IMR-90 (cell line): ENCODE results near the gene CDH22. TPM values are rescaled to one million over a fixed set of nuclear protein-coding genes. Genes with fewer than 3 reads are reported as not detected.

Experiments
- ATAC-seq: fragments of 200-7000 bp; cut with Tn5 transposase; 2 replicates; pipeline ENCODE4 v1.9.1; 2020; ENCODE audit warnings: low read depth, mild to moderate bottlenecking, moderate library complexity
- BruUV-seq: library from RNA; stranded (reverse); fragments of 400-500 nt; replicated peaks from 2 replicates; lab custom pipeline; 2021; lab: Mats Ljungman, UMichigan
- CTCF ChIA-PET: fragments of 300-600 bp; formaldehyde crosslinking; extraction: SDS; loops from one replicate; lab custom pipeline; 2021; ENCODE audit warnings: antibody characterized with exemption; lab: Yijun Ruan, JAX
- POLR2A ChIA-PET: fragments of 300-600 bp; sonication (Branson Sonifier 250); formaldehyde crosslinking; loops from one replicate; lab custom pipeline; 2022; ENCODE audit warnings: antibody characterized with exemption; ENCODE audit not compliant: unreplicated experiment; lab: Charles Lee
- DNase-seq: peaks from one replicate; pipeline ENCODE4 v3.0.0; 2013
- H2AFZ ChIP-seq: replicated peaks from 2 replicates; pipeline ENCODE3; 2013; ENCODE audit warnings: low read length, mild to moderate bottlenecking; ENCODE audit not compliant: poor library complexity
- H2AK5ac ChIP-seq: 2 replicates; pipeline ENCODE4 v1.6.1; 2013; ENCODE audit warnings: low read depth, low read length, inconsistent platforms
- H2AK9ac ChIP-seq: replicated peaks from 2 replicates; pipeline ENCODE3; 2013; ENCODE audit warnings: mild to moderate bottlenecking, low read depth, low read length, moderate library complexity; ENCODE audit not compliant: poor library complexity
- H2BK120ac ChIP-seq: 2 replicates; pipeline ENCODE4 v1.6.1; 2013; ENCODE audit warnings: low read depth, low read length, inconsistent platforms
- H2BK15ac ChIP-seq: 3 replicates; pipeline ENCODE4 v1.6.1; 2013; ENCODE audit warnings: low read depth, low read length, inconsistent platforms
- H2BK20ac ChIP-seq: 2 replicates; pipeline ENCODE4 v1.6.1; 2013; ENCODE audit warnings: low read depth, mild to moderate bottlenecking, inconsistent platforms, low read length, moderate library complexity
- H2BK5ac ChIP-seq: 2 replicates; pipeline ENCODE4 v1.6.1; 2013; ENCODE audit warnings: mild to moderate bottlenecking, low read depth, low read length, inconsistent platforms; ENCODE audit not compliant: poor library complexity, severe bottlenecking
- H3K14ac ChIP-seq: replicated peaks from 2 replicates; pipeline ENCODE4 v1.6.1; 2013; ENCODE audit warnings: low read depth, low read length, inconsistent platforms
- H3K18ac ChIP-seq: 2 replicates; pipeline ENCODE4 v1.6.1; 2013; ENCODE audit warnings: low read depth, low read length, control low read depth
- H3K23ac ChIP-seq: 2 replicates; pipeline ENCODE4 v1.6.1; 2013; ENCODE audit warnings: low read depth, low read length, inconsistent platforms
- H3K27ac ChIP-seq: 2 replicates; pipeline ENCODE4 v1.5.1; 2013; ENCODE audit warnings: mild to moderate bottlenecking, control low read depth, low read length; ENCODE audit not compliant: insufficient read depth
- H3K27me3 ChIP-seq: 2 replicates; pipeline ENCODE4 v1.6.1; 2013; ENCODE audit warnings: low read length; ENCODE audit not compliant: control insufficient read depth, insufficient read depth
- H3K36me3 ChIP-seq: 2 replicates; pipeline ENCODE4 v1.6.1; 2013; ENCODE audit warnings: low read length, mixed read lengths; ENCODE audit not compliant: control insufficient read depth, insufficient read depth
- H3K4ac ChIP-seq: 2 replicates; pipeline ENCODE4 v1.6.1; 2013; ENCODE audit warnings: low read depth, low read length, inconsistent platforms
- H3K4me1 ChIP-seq: 2 replicates; pipeline ENCODE4 v1.6.1; 2013; ENCODE audit warnings: low read length, mixed read lengths; ENCODE audit not compliant: control insufficient read depth, insufficient read depth
- H3K4me2 ChIP-seq: 2 replicates; pipeline ENCODE4 v1.6.1; 2013; ENCODE audit warnings: low read depth, mild to moderate bottlenecking, control low read depth, low read length, moderate library complexity
- H3K4me3 ChIP-seq: 2 replicates; pipeline ENCODE4 v1.5.1; 2013; ENCODE audit warnings: low read depth, mild to moderate bottlenecking, control low read depth, low read length, moderate library complexity; ENCODE audit not compliant: insufficient read depth
- H3K56ac ChIP-seq: 2 replicates; pipeline ENCODE4 v1.6.1; 2013; ENCODE audit warnings: low read length, inconsistent platforms; ENCODE audit not compliant: insufficient read depth; ENCODE audit errors: extremely low read depth
- H3K79me1 ChIP-seq, 2 experiments: 2 replicates each; pipeline ENCODE4 v1.6.1; 2013; ENCODE audit warnings: low read length in 2 of 2, inconsistent platforms in 1 of 2, low read depth in 1 of 2
- H3K9ac ChIP-seq: 2 replicates; pipeline ENCODE4 v1.6.1; 2013; ENCODE audit warnings: low read depth, low read length, control low read depth
- H3K9me1 ChIP-seq: 2 replicates; pipeline ENCODE4 v1.6.1; 2013; ENCODE audit warnings: low read length, inconsistent platforms; ENCODE audit not compliant: insufficient read depth
- H3K9me3 ChIP-seq: 2 replicates; pipeline ENCODE4 v1.6.1; 2013; ENCODE audit warnings: low read length; ENCODE audit not compliant: control insufficient read depth, insufficient read depth
- H4K20me1 ChIP-seq: 2 replicates; pipeline ENCODE4 v1.6.1; 2013; ENCODE audit warnings: low read length, inconsistent platforms; ENCODE audit not compliant: insufficient read depth
- H4K5ac ChIP-seq: 2 replicates; pipeline ENCODE4 v1.6.1; 2013; ENCODE audit warnings: mild to moderate bottlenecking, low read depth, low read length, control low read depth
- H4K8ac ChIP-seq, 2 experiments: 2 replicates each; pipeline ENCODE4 v1.6.1; 2013; ENCODE audit warnings: low read depth in 2 of 2, low read length in 2 of 2, control low read depth in 1 of 2, inconsistent platforms in 1 of 2
- H4K91ac ChIP-seq: 2 replicates; pipeline ENCODE4 v1.6.1; 2013; ENCODE audit warnings: low read depth, low read length, inconsistent platforms; ENCODE audit not compliant: insufficient read depth
- BHLHE40 ChIP-seq: fragments of 150-350 bp; IDR thresholded peaks from 2 replicates; pipeline ENCODE4 v1.6.1; 2016; ENCODE audit warnings: mild to moderate bottlenecking, low read depth, low read length
- CEBPB ChIP-seq: IDR thresholded peaks from 2 replicates; pipeline ENCODE4 v1.6.1; 2012; ENCODE audit warnings: low read depth, low read length, improper control_type of control experiment
- CHD1 ChIP-seq: IDR thresholded peaks from 2 replicates; pipeline ENCODE4 v1.6.1; 2012; ENCODE audit warnings: low read depth, low read length, improper control_type of control experiment
- CTCF ChIP-seq: conservative IDR thresholded peaks from 2 replicates; pipeline ENCODE4 v1.5.1; 2012; ENCODE audit warnings: mild to moderate bottlenecking, low read depth, low read length, improper control_type of control experiment
- ELK1 ChIP-seq: fragments of 150-350 bp; IDR thresholded peaks from 2 replicates; pipeline ENCODE4 v1.6.1; 2016; ENCODE audit warnings: low read depth, mild to moderate bottlenecking, low read length, moderate library complexity, borderline replicate concordance
- FOS ChIP-seq: fragments of 150-350 bp; IDR thresholded peaks from 2 replicates; pipeline ENCODE4 v1.6.1; 2016; ENCODE audit warnings: low read depth, low read length
- MAFK ChIP-seq: IDR thresholded peaks from 2 replicates; pipeline ENCODE4 v1.6.1; 2012; ENCODE audit warnings: low read depth, low read length, improper control_type of control experiment
- MAZ ChIP-seq: IDR thresholded peaks from 2 replicates; pipeline ENCODE4 v1.6.1; 2012; ENCODE audit warnings: low read depth, mild to moderate bottlenecking, low read length, improper control_type of control experiment, moderate library complexity, borderline replicate concordance
- MXI1 ChIP-seq: IDR thresholded peaks from 2 replicates; pipeline ENCODE4 v1.6.1; 2012; ENCODE audit warnings: low read depth, mild to moderate bottlenecking, low read length, moderate library complexity, borderline replicate concordance
- NFE2L2 ChIP-seq: fragments of 150-350 bp; IDR thresholded peaks from 2 replicates; pipeline ENCODE4 v1.6.1; 2016; ENCODE audit warnings: low read depth, mild to moderate bottlenecking, low read length
- POLR2A ChIP-seq: IDR thresholded peaks from 2 replicates; pipeline ENCODE4 v1.6.1; 2012; ENCODE audit warnings: mild to moderate bottlenecking, low read depth, low read length
- RAD21 ChIP-seq: IDR thresholded peaks from 2 replicates; pipeline ENCODE4 v1.6.1; 2012; ENCODE audit warnings: low read length, improper control_type of control experiment
- RCOR1 ChIP-seq: IDR thresholded peaks from 2 replicates; pipeline ENCODE4 v1.6.1; 2012; ENCODE audit warnings: mild to moderate bottlenecking, low read length, improper control_type of control experiment; ENCODE audit not compliant: insufficient replicate concordance
- RFX5 ChIP-seq: IDR thresholded peaks from 2 replicates; pipeline ENCODE4 v1.8.0; 2012; ENCODE audit warnings: low read depth, mild to moderate bottlenecking, low read length, moderate library complexity
- SMC3 ChIP-seq: fragments of 150-350 bp; IDR thresholded peaks from 2 replicates; pipeline ENCODE4 v1.6.1; 2016; ENCODE audit warnings: low read depth, mild to moderate bottlenecking, antibody characterized with exemption, low read length, moderate library complexity
- WGBS, 2 experiments: methylation state at CpG; one replicate each; pipeline versions ENCODE4 v1.1.5 to v1.1.7; 2013; ENCODE audit warnings: missing lambda C conversion rate in 2 of 2; ENCODE audit not compliant: insufficient read length in 1 of 2; ENCODE audit errors: extremely low coverage in 2 of 2; 5-methylcytosine and 5-hydroxymethylcytosine counted together
- dilution Hi-C: fragments of 300-500 bp; cut with HindIII; formaldehyde crosslinking; loops from one replicate; pipeline ENCODE4 v1.14.3; 2018; ENCODE audit warnings: low sequenced_read_pairs; ENCODE audit not compliant: unreplicated experiment
- in situ Hi-C: fragments of 300-500 bp; cut with MboI; formaldehyde crosslinking; loops from 3 replicates; pipeline ENCODE4 v1.14.3; 2019; ENCODE audit warnings: low sequenced_read_pairs, inconsistent platforms, mixed read lengths
- intact Hi-C: fragments of 100-400 bp; cut with micrococcal nuclease; formaldehyde crosslinking; loops from 2 replicates; pipeline ENCODE4 v1.10.0; 2022
- polyA plus RNA-seq, 3 experiments: library from polyadenylated mRNA; depleted of rRNA; stranded (reverse); fragments of >200 nt; gene quantifications; 2 replicates each; pipeline ENCODE4 v1.2.3, GENCODE V29; 2012; ENCODE audit warnings: low replicate concordance in 1 of 3
- total RNA-seq: library from RNA; depleted of rRNA; stranded (reverse); fragments of >200 nt; gene quantifications from 2 replicates; pipeline ENCODE4 v1.2.3, GENCODE V29; 2012
- TF ChIP-seq, protein P1 (sequence below): fragments of 150-350 bp; IDR thresholded peaks from 2 replicates; pipeline ENCODE4 v1.6.1; 2017; ENCODE audit warnings: mild to moderate bottlenecking, antibody characterized with exemption, low read length, low read depth

CDH22 gene
- total and polyA plus RNA-seq, 2 of the 4 experiments (the other 2 are of a cell fraction), result not detected

DNA sequence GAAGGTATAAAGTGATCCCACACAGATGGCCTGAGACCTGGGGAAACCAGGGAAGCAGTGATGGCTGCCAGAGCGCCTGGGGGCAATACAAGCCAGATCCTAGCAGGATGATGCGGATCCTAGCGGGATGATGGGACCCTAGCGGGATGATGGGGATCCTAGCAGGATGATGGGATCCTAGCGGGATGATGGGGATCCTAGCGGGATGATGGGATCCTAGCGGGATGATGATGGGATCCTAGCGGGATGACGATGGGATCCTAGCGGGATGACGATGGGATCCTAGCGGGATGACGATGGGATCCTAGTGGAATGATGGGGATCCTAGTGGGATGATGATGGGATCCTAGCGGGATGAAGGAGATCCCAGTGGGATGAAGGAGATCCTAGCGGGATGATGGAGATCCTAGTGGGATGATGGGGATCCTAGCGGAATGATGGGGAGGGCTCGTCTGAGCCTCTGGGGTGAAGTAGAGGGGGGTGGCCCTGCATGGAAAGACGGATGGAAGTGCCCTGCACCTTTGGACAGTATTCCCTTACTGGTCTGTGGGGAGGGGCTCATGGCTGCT, 44.2 kb upstream of the CDH22 start:
- Histone ChIP-seq H3K36me3 (peaks cover 20% of the 10 kb centered on the region; the same call in 1 of the 2 replicates), H2BK120ac (no peak overlapping the region), H2BK20ac (no peak overlapping the region), H3K18ac (no peak overlapping the region), H3K23ac (no peak overlapping the region), H2AK5ac (no peak overlapping the region), H4K8ac (no peak overlapping the region), H4K20me1 (no peaks in the 10 kb centered on the region), H3K4me2 (no peak overlapping the region), H3K4me1 (peaks cover 12% of the 10 kb centered on the region), H3K27ac (no peak overlapping the region), H2AFZ (no peak overlapping the region), H4K91ac (no peak overlapping the region), H2BK15ac (no peak overlapping the region), H4K5ac (no peak overlapping the region), H2AK9ac (no peak overlapping the region), H3K9me1 (peaks cover 10% of the 10 kb centered on the region; the same call in 1 of the 2 replicates), H3K9ac (no peak overlapping the region), H2BK5ac (no peak overlapping the region), H3K4ac (no peak overlapping the region), H3K79me1 (peaks cover 0 to 8% of the 10 kb centered on the region in 2 experiments; a peak in 2 of 4 replicates), H3K9me3 (no peaks in the 10 kb centered on the region), H3K4me3 (no peak overlapping the region), H3K27me3 (no peaks in the 10 kb centered on the region), H3K56ac (no peak overlapping the region), H3K14ac (no peak overlapping the region)
- DNase-seq (no peak), ATAC-seq (no peak)
- ChIA-PET CTCF (no interaction called here), POLR2A (no interaction called here)
- in situ Hi-C loops (no loop called here), intact Hi-C loops (no loop called here), dilution Hi-C loops (no loop called here)
- no TSS peak for BruUV-seq
- WGBS, 2 experiments, result 86% methylated on average over 10 of the region's 18 CpGs; no CpG with 5 or more reads in 1 of the 2 experiments
- TF ChIP-seq, protein P1, sequence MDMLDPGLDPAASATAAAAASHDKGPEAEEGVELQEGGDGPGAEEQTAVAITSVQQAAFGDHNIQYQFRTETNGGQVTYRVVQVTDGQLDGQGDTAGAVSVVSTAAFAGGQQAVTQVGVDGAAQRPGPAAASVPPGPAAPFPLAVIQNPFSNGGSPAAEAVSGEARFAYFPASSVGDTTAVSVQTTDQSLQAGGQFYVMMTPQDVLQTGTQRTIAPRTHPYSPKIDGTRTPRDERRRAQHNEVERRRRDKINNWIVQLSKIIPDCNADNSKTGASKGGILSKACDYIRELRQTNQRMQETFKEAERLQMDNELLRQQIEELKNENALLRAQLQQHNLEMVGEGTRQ, result no peak
- TF ChIP-seq POLR2A, result no peak
- TF ChIP-seq RFX5, result no peak
- TF ChIP-seq MAFK, result no peak
- no peak for TF ChIP-seq MXI1
- no peak for TF ChIP-seq CHD1
- no peak for TF ChIP-seq FOS
- TF ChIP-seq SMC3, result no peak
- no peak for TF ChIP-seq MAZ
- no peak for TF ChIP-seq ELK1
- no peak for TF ChIP-seq RAD21
- TF ChIP-seq BHLHE40, result no peak
- no peak for TF ChIP-seq CTCF
- TF ChIP-seq RCOR1, result no peak
- TF ChIP-seq NFE2L2, result no peak
- no peak for TF ChIP-seq CEBPB
